ENCODE measurements around the gene MRPL38.
A peak's percentile ranks its signal among the peaks of the same experiment; 100 is the strongest.

Gene MRPL38

DNA sequence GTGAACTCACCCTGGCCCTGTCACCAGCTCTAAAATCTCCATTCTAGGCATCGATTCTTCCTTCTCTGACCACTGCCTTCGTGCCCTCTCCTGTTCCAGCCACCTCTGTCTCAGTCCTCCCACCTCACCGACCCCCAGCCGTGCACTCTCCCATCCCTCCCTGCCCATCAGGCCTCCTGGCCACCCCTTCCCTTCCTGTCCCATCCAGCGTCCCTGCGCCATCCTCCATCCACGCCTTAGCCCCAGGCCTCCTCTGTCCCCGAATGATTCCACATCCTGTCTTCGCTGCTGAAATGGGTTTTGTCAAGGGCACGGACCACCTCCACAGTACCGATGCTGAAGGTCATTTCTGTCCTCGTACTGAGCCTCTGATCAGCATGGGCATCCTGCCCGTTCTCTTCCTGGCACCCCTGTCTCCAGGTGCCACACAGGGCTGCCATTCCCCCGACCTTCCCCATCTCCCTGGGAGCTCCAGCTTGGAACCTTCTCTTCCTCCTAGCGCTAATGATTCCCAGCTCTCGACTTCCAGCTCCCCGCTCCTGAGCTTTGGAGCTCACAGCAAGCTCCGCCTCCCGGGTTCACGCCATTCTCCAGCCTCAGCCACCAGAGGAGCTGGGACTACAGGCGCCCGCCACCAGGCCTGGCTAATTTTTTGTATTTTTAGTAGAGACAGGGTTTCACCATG, 10.5 kb downstream of the MRPL38 start:
- Histone ChIP-seq H3K27ac (peak overlapping the region; percentile 95), H3K36me3 (peaks cover 42% of the 10 kb centered on the region), H3K27me3 (ENCODE audit: insufficient read depth, low read depth, severe bottlenecking) (no peaks in the 10 kb centered on the region), H3K4me3 (ENCODE audit: low read depth, low read length) (no peak overlapping the region), H3K9me3 (ENCODE audit: severe bottlenecking) (no peaks in the 10 kb centered on the region)
- TF ChIP-seq, protein P1, sequence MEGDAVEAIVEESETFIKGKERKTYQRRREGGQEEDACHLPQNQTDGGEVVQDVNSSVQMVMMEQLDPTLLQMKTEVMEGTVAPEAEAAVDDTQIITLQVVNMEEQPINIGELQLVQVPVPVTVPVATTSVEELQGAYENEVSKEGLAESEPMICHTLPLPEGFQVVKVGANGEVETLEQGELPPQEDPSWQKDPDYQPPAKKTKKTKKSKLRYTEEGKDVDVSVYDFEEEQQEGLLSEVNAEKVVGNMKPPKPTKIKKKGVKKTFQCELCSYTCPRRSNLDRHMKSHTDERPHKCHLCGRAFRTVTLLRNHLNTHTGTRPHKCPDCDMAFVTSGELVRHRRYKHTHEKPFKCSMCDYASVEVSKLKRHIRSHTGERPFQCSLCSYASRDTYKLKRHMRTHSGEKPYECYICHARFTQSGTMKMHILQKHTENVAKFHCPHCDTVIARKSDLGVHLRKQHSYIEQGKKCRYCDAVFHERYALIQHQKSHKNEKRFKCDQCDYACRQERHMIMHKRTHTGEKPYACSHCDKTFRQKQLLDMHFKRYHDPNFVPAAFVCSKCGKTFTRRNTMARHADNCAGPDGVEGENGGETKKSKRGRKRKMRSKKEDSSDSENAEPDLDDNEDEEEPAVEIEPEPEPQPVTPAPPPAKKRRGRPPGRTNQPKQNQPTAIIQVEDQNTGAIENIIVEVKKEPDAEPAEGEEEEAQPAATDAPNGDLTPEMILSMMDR (IDR thresholded peaks at IDR 0.05; ENCODE audit: low read depth, low read length): no peak
- DNase-seq: peak; percentile 63

DNA sequence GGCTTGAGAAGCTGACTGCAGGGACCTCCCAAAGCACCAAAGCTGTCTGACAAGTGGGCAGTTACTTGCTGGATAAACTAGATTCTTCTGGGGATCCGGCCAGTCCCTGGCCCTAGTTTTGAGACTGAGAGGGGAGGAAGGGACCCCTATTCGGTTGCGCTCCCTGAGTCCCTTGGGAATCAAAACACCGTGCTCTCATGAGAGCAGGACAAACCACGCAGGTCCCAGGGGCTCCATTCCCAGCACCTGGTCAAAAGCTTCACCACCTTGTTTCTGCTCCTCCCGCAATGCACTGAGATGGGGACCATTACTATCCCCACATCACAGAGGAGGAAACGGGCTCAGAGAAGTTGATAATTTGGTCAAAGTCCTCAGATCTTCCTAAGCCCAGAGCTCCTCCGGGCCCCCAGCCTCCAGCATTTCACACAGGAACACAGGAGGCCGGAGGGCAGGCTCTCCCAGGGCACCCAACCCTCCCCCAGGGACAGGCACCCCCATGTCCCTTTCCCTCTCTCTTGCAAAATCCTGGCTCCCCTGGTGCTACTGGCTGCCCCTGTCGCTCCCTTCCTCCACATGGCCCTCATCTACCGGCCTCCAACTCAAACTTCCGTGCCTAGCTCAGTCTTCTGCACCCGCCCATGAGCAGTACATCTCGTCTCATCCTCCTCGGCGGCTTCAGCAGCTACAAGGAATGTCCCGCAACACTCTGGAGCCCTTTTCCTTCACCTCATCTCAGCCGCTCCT, 11.2 kb downstream of the MRPL38 start:
- TF ChIP-seq, protein P1 (IDR thresholded peaks at IDR 0.05; ENCODE audit: low read depth, low read length): no peak
- peaks cover 36% of the 10 kb centered on the region for H3K36me3 ChIP-seq
- H3K27me3 ChIP-seq (ENCODE audit: insufficient read depth, low read depth, severe bottlenecking): no peaks in the 10 kb centered on the region
- H3K4me3 ChIP-seq (ENCODE audit: low read depth, low read length): no peak overlapping the region
- DNase-seq: no peak
- no peaks in the 10 kb centered on the region for H3K9me3 ChIP-seq (ENCODE audit: severe bottlenecking)
- peak overlapping the region; percentile 95 for H3K27ac ChIP-seq

DNA sequence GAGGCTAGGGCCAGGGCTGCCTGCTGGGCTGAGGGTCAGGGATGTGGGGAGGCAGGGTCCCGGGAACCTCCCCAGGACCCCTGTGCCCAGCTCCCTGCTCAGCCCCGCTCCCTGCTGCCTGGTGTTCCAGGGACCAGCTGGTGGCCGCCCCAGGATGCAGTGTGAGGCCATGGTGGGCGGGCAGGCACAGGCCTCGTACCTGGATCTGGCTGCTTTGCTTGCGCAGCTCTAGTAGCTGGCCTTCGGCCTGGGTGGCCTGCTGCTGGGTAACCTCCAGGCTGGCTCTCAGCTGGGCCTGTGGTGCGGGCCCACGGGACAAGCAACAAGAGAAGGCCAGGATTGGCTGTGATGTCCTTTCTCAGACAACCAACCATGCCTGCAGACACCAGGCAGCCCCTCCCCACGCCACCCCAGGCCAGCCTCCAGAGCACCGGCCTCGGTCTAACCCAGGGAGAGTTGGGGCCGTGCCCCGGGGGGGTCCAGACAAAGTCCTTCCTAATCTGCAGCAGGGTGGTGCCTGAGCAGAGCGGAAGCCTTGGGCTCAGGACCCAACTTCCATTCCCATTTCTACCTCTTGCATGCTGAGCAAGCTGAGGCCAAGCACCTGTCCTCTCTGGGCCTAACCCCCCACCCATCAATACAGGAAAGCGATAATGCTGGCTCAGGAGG, 12.0 kb downstream of the MRPL38 start:
- Histone ChIP-seq H3K36me3 (peaks cover 28% of the 10 kb centered on the region), H3K27ac (peak overlapping the region; percentile 95), H3K4me3 (ENCODE audit: low read depth, low read length) (no peak overlapping the region), H3K27me3 (ENCODE audit: insufficient read depth, low read depth, severe bottlenecking) (no peaks in the 10 kb centered on the region), H3K9me3 (ENCODE audit: severe bottlenecking) (no peaks in the 10 kb centered on the region)
- DNase-seq: peak; percentile 69
- TF ChIP-seq, protein P1 (IDR thresholded peaks at IDR 0.05; ENCODE audit: low read depth, low read length): no peak

DNA sequence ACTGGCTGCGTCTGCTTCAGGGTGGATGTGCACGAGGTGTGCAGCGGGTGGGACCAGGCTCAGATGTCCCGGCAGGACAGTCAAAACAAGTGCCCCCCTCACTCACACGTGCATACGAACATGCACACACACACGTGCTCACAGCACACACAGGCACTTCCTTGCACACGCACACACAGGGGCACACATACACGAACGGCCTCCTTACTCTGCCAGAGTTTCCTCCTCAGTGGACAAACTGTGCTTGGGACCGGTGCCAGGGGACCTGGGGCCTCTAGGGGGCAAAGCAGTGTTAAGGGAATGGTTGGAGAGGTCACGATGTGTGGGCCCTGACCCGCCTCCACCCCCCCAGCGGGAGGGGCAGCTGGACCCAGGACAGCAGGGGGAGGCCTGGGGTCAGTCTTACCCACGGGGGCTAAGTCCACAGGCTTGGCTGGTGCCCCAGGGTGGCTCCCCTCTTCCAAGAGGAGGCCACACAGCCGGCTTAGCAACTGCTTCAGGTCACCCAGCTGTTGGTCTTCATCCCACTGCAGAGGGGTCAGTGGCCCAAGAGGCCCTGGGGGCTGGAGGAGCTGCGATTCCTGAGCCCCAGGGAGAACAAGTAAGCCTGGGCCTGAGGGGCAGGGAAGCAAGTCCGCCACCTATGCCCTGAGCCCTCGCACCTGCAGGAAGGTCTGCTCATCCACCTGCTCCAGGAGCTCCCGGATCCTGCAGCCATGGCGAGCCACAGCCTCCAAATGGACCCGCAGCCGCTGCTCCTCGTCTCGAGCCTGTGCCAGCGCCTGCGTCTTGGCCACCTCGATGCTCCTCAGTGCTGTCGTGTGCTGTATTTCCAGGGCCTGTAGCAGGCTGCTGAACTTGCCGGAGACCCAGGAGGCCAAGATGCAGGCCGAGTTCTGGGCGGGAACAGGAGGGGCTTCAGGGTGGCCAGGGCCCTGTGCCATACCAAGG, 12.8 kb downstream of the MRPL38 start:
- Histone ChIP-seq H3K4me3 (ENCODE audit: low read depth, low read length) (no peak overlapping the region), H3K27ac (peak overlapping the region; percentile 95)
- peak; percentile 50 for DNase-seq

More for the DNA sequence above, 12.8 kb downstream of the MRPL38 start:
- TF ChIP-seq, protein P1 (IDR thresholded peaks at IDR 0.05; ENCODE audit: low read depth, low read length): 0 out of 2 replicates have a peak, but pooled peaks have one; percentile 26
- Histone ChIP-seq H3K36me3 (peaks cover 23% of the 10 kb centered on the region), H3K27me3 (ENCODE audit: insufficient read depth, low read depth, severe bottlenecking) (no peaks in the 10 kb centered on the region), H3K9me3 (ENCODE audit: severe bottlenecking) (no peaks in the 10 kb centered on the region)

Measured in WERI-Rb-1 (cell line).